Endothelial cell of umbilical vein (primary cell): ENCODE measurements around the gene ICAM3. TPM values are rescaled to one million over a fixed set of nuclear protein-coding genes. Genes with fewer than 3 reads are reported as not detected.

Experiments
- BruUV-seq: library from RNA; stranded (reverse); fragments of 400-500 nt; replicated peaks from 2 replicates; lab custom pipeline; 2021; lab: Mats Ljungman, UMichigan
- CTCF ChIA-PET: fragments of 300-600, 350-600 bp; sonication (Branson Sonifier 250); formaldehyde crosslinking; loops from one replicate; lab custom pipeline; 2021; ENCODE audit warnings: antibody characterized with exemption, inconsistent platforms; lab: Charles Lee
- POLR2A ChIA-PET: fragments of 300-600, 350-600 bp; sonication (Branson Sonifier 250); formaldehyde crosslinking; loops from one replicate; lab custom pipeline; 2021; ENCODE audit warnings: antibody characterized with exemption, inconsistent platforms; lab: Charles Lee
- DNase-seq: peaks from one replicate; pipeline ENCODE4 v3.0.0-alpha.2; 2011; ENCODE audit warnings: low read depth, low spot score
- FAIRE-seq: peaks from 2 replicates; lab custom pipeline; 2011; peaks lifted over from hg19 to GRCh38; lab: Jason Lieb, UNC
- H2AFZ ChIP-seq: 2 replicates; pipeline ENCODE4 v1.6.0; 2012; ENCODE audit warnings: low read depth, low read length, control low read depth, inconsistent platforms
- H3K27ac ChIP-seq: 2 replicates; pipeline ENCODE4 v1.5.1; 2011; ENCODE audit warnings: low read depth, mild to moderate bottlenecking, control low read depth, low read length, moderate library complexity; ENCODE audit not compliant: insufficient read depth
- H3K27me3 ChIP-seq, 2 experiments: 2 replicates each; pipeline versions ENCODE4 v1.6.0 to v1.6.1; 2011; ENCODE audit warnings: low read length in 2 of 2, mixed read lengths in 1 of 2; ENCODE audit not compliant: control insufficient read depth in 2 of 2, insufficient read depth in 2 of 2
- H3K36me3 ChIP-seq, 2 experiments: 2 replicates in 1 of 2; 3 replicates in 1 of 2; pipeline ENCODE4 v1.5.1; 2011; ENCODE audit warnings: low read length in 2 of 2, mild to moderate bottlenecking in 1 of 2, moderate library complexity in 1 of 2; ENCODE audit not compliant: control insufficient read depth in 2 of 2, insufficient read depth in 2 of 2; ENCODE audit errors: extremely low read depth in 1 of 2
- H3K4me1 ChIP-seq: 3 replicates; pipeline ENCODE4 v1.5.1; 2011; ENCODE audit warnings: mild to moderate bottlenecking, low read length; ENCODE audit not compliant: control insufficient read depth, insufficient read depth; ENCODE audit errors: extremely low read depth
- H3K4me2 ChIP-seq: 2 replicates; pipeline ENCODE4 v1.6.1; 2011; ENCODE audit warnings: low read length, control low read depth, mixed read lengths; ENCODE audit not compliant: insufficient read depth
- H3K4me3 ChIP-seq, 3 experiments: fragments of 200-600 bp in 1 of 3; sonication (generic), shearing (Covaris generic) in 1 of 3; replicated peaks in 1 of 3; 2 replicates each; pipeline ENCODE4 v1.5.1; 2011 to 2016; ENCODE audit warnings: control low read depth in 3 of 3, low read length in 3 of 3, mild to moderate bottlenecking in 2 of 3, inconsistent platforms in 1 of 3, low read depth in 1 of 3, moderate library complexity in 1 of 3; ENCODE audit not compliant: insufficient read depth in 1 of 3
- H3K79me2 ChIP-seq: 2 replicates; pipeline ENCODE4 v1.6.0; 2012; ENCODE audit warnings: low read length, inconsistent platforms; ENCODE audit not compliant: control insufficient read depth, insufficient read depth
- H3K9ac ChIP-seq: replicated peaks from 2 replicates; pipeline ENCODE3; 2011; ENCODE audit warnings: low read length, control low read depth; ENCODE audit not compliant: insufficient read depth; ENCODE audit errors: extremely low read depth
- H3K9me1 ChIP-seq: replicated peaks from 3 replicates; pipeline ENCODE4 v1.6.0; 2011; ENCODE audit warnings: mild to moderate bottlenecking, low read length; ENCODE audit not compliant: control insufficient read depth, insufficient read depth; ENCODE audit errors: extremely low read depth
- H3K9me3 ChIP-seq: replicated peaks from 2 replicates; pipeline ENCODE4 v1.5.1; 2012; ENCODE audit warnings: low read length, inconsistent platforms; ENCODE audit not compliant: control insufficient read depth, insufficient read depth
- H4K20me1 ChIP-seq: replicated peaks from 2 replicates; pipeline ENCODE3; 2011; ENCODE audit warnings: mild to moderate bottlenecking, low read length; ENCODE audit not compliant: control insufficient read depth, insufficient read depth; ENCODE audit errors: extremely low read depth
- EZH2 ChIP-seq: IDR thresholded peaks from 2 replicates; pipeline ENCODE4 v1.6.1; 2012; ENCODE audit warnings: borderline replicate concordance, low read depth, mild to moderate bottlenecking, moderate library complexity, low read length, inconsistent platforms; ENCODE audit not compliant: severe bottlenecking
- FOS ChIP-seq: IDR thresholded peaks from 2 replicates; pipeline ENCODE4 v1.6.1; 2011; ENCODE audit warnings: mild to moderate bottlenecking, low read length, moderate library complexity, borderline replicate concordance; ENCODE audit not compliant: insufficient read depth
- GATA2 ChIP-seq: IDR thresholded peaks from 2 replicates; pipeline ENCODE4 v1.7.0; 2011; ENCODE audit warnings: low read depth, mild to moderate bottlenecking, moderate library complexity, mixed read lengths, low read length; ENCODE audit not compliant: insufficient read length, insufficient read depth
- JUN ChIP-seq: IDR thresholded peaks from 2 replicates; pipeline ENCODE4 v1.6.1; 2011; ENCODE audit warnings: borderline replicate concordance, low read depth; ENCODE audit not compliant: insufficient read length, insufficient read depth
- MYC ChIP-seq: IDR thresholded peaks from one replicate; pipeline ENCODE4 v1.6.1; 2011; ENCODE audit warnings: mild to moderate bottlenecking, low read depth, low read length
- POLR2A ChIP-seq: IDR thresholded peaks from 2 replicates; pipeline ENCODE4 v1.6.1; 2012; ENCODE audit warnings: low read depth, mild to moderate bottlenecking, control low read depth, low read length
- POLR2AphosphoS5 ChIP-seq: IDR thresholded peaks from 2 replicates; pipeline ENCODE4 v1.6.1; 2012; ENCODE audit warnings: low read depth, mild to moderate bottlenecking, control low read depth, low read length, moderate library complexity; ENCODE audit not compliant: insufficient read depth
- dilution Hi-C: fragments of 300-500 bp; cut with MboI; formaldehyde crosslinking; loops from one replicate; pipeline ENCODE4 v1.15.0; 2019; ENCODE audit warnings: low sequenced_read_pairs; ENCODE audit not compliant: extremely low pct_ligation_motif_present
- intact Hi-C: fragments of 100-400 bp; cut with micrococcal nuclease; formaldehyde crosslinking; loops from one replicate; pipeline ENCODE4 v1.10.0; 2022
- polyA plus RNA-seq, 4 experiments: library from polyadenylated mRNA; depleted of rRNA in 3 of 4; stranded (reverse) in 3 of 4; unstranded in 1 of 4; fragments of >200 nt; gene quantifications; 2 replicates each; pipeline versions ENCODE4 v1.2.1 to v1.2.3, GENCODE V29; 2011 to 2012; ENCODE audit warnings: missing spikeins in 1 of 4
- total RNA-seq: library from RNA; stranded (reverse); gene quantifications from 2 replicates; pipeline ENCODE4 v1.2.3, GENCODE V29; 2021
- TF ChIP-seq, protein P1 (sequence below): IDR thresholded peaks from 2 replicates; pipeline ENCODE4 v1.6.1; 2011; ENCODE audit not compliant: insufficient read depth, insufficient read length
- TF ChIP-seq, protein P2 (sequence below), 2 donors: IDR thresholded peaks; 1 replicate in 1 of 2; 2 replicates in 1 of 2; pipeline ENCODE4 v1.5.1; 2011; ENCODE audit warnings: low read length in 2 of 2, mild to moderate bottlenecking in 2 of 2, moderate library complexity in 2 of 2, control low read depth in 1 of 2, inconsistent platforms in 1 of 2, low read depth in 1 of 2; ENCODE audit not compliant: insufficient read depth in 1 of 2; ENCODE audit errors: extremely low read depth in 1 of 2

ICAM3 gene
- total and polyA plus RNA-seq, 2 donors (not counting 3 experiments of a cell fraction or from before 2014, with no cell fraction given): 6.7 to 11.6 TPM

DNA sequence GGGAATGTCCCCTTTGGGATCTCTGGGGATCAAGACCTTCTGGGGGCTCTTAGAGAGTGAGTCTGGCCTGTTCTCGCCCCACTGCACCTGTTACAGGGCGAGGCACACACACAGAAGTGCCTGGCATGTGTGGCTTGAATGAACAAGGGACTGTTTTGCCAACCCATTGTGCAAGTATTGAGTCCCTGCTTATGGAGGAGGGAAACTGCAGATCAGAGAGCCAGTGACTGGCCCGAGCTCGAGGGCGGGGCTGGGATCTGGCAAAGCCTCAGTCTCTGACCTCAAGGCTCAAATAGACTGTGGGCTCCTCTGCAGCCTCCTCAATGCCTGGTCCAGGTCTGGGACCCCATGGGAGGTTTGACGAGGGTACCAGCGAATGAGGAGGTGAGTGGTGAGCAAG is 11.6 kb downstream of the ICAM3 start:
- Histone ChIP-seq H3K9me3 (no peaks in the 10 kb centered on the region), H3K9me1 (no peaks in the 10 kb centered on the region), H3K27ac (no peak overlapping the region), H3K36me3 (peaks cover 9 to 39% of the 10 kb centered on the region in 2 experiments), H3K79me2 (peaks cover 24% of the 10 kb centered on the region), H3K4me2 (no peak overlapping the region), H2AFZ (no peak overlapping the region), H3K27me3 (no peaks in the 10 kb centered on the region), H3K4me1 (peaks cover 6% of the 10 kb centered on the region), H3K9ac (no peak overlapping the region), H4K20me1 (no peaks in the 10 kb centered on the region), H3K4me3 (no peak overlapping the region)
- BruUV-seq: no TSS peak
- POLR2A ChIA-PET: no interaction called here
- TF ChIP-seq, protein P1, sequence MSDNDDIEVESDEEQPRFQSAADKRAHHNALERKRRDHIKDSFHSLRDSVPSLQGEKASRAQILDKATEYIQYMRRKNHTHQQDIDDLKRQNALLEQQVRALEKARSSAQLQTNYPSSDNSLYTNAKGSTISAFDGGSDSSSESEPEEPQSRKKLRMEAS: no peak
- no peak for TF ChIP-seq POLR2A
- DNase-seq (no peak), FAIRE-seq (no peak)
- dilution Hi-C loops (no loop called here), intact Hi-C loops (no loop called here)
- CTCF ChIA-PET: interaction anchor here (1.5 kb wide), 1 partner anchor 58 kb away, joined by 3 read pairs; no protein-coding TSS in a partner anchor

DNA sequence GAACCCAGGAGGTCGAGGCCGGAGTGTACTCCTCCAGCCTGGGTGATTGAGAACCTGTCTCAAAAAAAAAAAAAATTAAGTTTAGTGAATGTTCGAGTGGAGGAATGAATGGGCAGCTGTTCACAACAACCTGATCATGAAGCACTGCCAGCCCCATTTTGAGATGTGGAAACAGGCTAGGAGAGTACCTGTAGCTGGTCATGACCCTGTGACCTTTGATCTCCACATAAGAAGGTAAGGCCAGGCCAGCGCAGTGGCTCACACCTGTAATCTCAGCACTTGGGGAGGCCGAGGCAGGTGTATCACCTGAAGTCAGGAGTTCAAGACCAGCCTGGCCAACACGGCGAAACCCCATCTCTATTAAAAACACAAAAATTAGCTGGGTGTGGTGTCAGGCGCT is 13.7 kb downstream of the ICAM3 start:
- Histone ChIP-seq H3K27me3 (no peaks in the 10 kb centered on the region), H4K20me1 (no peaks in the 10 kb centered on the region), H3K9me3 (no peaks in the 10 kb centered on the region), H3K9ac (no peak overlapping the region), H3K4me2 (no peak overlapping the region), H3K9me1 (no peaks in the 10 kb centered on the region), H2AFZ (no peak overlapping the region), H3K36me3 (peaks cover 9 to 55% of the 10 kb centered on the region in 2 experiments), H3K27ac (no peak overlapping the region), H3K79me2 (peaks cover 7% of the 10 kb centered on the region), H3K4me1 (no peaks in the 10 kb centered on the region), H3K4me3 (no peak overlapping the region)
- BruUV-seq: no TSS peak
- FAIRE-seq (no peak), DNase-seq (no peak)
- TF ChIP-seq POLR2A: no peak
- TF ChIP-seq JUN: no peak
- no peak for TF ChIP-seq EZH2
- no peak for TF ChIP-seq POLR2AphosphoS5
- no peak for TF ChIP-seq MYC
- TF ChIP-seq, protein P1: no peak
- TF ChIP-seq GATA2: no peak
- TF ChIP-seq FOS: no peak
- TF ChIP-seq, protein P2, sequence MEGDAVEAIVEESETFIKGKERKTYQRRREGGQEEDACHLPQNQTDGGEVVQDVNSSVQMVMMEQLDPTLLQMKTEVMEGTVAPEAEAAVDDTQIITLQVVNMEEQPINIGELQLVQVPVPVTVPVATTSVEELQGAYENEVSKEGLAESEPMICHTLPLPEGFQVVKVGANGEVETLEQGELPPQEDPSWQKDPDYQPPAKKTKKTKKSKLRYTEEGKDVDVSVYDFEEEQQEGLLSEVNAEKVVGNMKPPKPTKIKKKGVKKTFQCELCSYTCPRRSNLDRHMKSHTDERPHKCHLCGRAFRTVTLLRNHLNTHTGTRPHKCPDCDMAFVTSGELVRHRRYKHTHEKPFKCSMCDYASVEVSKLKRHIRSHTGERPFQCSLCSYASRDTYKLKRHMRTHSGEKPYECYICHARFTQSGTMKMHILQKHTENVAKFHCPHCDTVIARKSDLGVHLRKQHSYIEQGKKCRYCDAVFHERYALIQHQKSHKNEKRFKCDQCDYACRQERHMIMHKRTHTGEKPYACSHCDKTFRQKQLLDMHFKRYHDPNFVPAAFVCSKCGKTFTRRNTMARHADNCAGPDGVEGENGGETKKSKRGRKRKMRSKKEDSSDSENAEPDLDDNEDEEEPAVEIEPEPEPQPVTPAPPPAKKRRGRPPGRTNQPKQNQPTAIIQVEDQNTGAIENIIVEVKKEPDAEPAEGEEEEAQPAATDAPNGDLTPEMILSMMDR (IDR thresholded peaks at IDR 0.05; ENCODE audit: extremely low read depth in 1 of 2, insufficient read depth in 1 of 2, low read depth in 1 of 2, low read length in 2 of 2): no peak
- ChIA-PET CTCF (no interaction called here), POLR2A (interaction anchor here (0.6 kb wide), 1 partner anchor 46 kb away, joined by 3 read pairs; no protein-coding TSS in a partner anchor)
- intact Hi-C loops (no loop called here), dilution Hi-C loops (no loop called here)
